Activated CD8-positive, alpha-beta memory T cell treated with anti-CD3 and anti-CD28 coated beads for 1 hour (primary cell): ENCODE data around the gene PGAP6.
A peak's percentile ranks its signal among the peaks of the same experiment; 100 is the strongest.
"Not testable (repeated sequence)": the region's sequence is repeated elsewhere in the genome, so short reads cannot be mapped to it uniquely, and the experiment has no call there.

ENCODE experiments used
- DNase-seq, 2 donors: peaks; one replicate each; pipeline ENCODE4 v3.0.0-alpha.2; 2020; ENCODE audit warnings: low read depth in 1 of 2; ENCODE audit errors: extremely low read depth in 1 of 2

PGAP6 gene

DNA sequence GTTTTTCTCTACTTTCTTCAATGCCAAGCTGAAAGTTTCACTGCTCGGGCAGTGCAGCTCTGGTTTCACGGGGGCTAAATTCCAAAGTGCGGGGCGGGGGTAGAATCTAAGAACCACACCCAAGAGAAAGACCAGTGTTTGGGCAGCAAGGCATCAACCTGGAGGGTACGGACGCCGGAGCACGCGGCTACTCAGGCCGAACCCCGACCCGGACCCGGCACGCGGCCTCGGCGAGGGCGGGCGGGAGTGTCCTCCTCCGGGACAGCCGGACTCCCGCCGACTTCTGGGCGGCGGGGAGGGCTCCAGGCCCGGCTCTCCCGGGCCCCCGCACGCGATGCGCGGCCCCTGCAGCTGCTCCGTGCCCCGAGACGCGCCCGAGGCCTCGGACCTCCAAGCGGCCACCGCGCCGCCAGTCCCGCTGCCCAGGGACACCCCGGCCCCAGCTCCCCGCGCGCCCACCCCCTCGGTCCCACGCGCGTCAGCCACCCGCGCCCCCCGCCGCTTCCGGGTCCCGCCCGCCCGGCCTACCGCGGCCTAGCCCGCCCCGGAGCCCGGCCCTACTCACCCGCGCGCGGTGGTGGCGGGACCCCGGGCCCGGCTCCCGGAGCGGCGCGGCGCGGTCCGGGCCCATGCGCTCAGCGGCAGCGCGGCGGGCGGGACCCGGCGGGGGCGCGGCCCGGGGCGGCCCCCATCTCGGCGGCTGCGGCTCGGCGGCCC lies 29.8 kb downstream of the PGAP6 start:
- DNase-seq, result peak in 1 of 2 donors; percentile 24

DNA sequence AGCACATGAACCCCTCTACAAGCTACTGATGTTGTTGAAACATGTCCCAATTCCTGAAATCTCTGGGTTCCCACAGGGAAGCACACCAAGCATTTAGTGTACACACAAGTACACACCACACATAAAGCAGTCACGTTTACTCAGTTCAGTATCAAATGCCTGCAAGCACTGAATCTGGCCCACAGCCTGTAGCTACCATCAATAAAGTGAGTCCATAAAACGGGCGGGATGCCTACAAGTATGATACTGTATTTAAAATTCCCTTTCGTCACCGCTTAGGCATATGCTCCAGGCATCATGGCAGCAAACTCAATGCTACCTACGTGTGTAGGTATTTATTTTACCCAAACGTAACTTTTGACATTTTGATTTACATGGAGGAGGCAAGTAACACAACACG lies 31.6 kb downstream of the PGAP6 start:
- no peak for DNase-seq

DNA sequence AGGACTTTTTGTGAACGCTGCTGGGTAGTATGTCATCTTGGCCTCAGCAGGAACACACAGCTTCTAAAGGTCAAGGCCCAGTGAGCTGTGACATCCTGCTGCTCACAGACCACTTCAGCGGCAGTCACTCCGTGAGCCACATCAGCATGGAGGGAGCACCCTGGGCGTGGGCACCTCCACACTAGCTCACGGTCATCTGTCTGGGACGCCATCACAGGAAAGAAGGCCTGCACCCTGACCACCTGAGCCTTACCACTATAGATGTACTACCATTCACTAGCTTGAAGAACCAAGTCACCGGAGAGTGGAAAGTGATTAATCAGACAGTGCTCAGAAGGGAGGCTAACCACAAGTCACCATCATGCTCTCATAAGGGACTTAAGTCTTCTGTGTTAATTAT lies 32.6 kb downstream of the PGAP6 start:
- DNase-seq, result no peak

DNA sequence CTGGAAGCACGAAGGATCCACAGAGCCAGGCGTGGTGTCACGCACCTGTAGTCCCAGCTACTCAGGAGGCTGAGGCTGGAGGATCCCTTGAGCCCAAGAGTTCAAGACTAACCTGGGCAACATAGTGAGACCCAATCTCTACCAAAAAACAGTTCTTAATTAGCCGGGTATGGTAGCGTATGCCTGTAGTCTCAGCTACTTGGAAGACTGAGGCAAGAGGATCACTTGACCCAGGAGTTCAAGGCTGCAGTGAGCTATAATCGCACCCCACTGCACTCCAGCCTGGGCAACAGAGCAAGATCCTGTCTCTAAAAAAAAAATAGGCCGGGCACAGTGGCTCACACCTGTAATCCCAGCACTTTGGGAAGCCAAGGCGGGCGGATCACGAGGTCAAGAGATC lies 33.3 kb downstream of the PGAP6 start:
- not testable (repeated sequence) for DNase-seq

DNA sequence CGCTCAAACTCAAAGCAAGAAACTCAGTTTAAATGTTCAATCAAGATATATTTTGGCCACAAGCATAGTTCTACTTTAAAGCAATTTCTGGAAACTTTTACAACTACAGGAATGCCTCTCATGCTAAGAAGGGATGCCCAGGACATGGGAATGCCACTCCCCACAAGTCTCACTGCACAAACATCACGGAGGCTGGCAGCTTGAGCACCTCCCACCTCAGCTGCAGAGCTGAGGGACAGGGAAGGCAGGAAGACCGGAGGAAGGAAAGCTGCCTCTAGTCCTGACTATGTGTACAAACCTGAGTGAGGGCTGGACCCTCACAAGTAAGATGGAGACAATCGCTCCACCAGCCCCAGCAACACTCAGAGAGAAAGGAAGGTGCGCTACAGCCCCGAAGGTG lies 34.6 kb downstream of the PGAP6 start:
- DNase-seq, result no peak

DNA sequence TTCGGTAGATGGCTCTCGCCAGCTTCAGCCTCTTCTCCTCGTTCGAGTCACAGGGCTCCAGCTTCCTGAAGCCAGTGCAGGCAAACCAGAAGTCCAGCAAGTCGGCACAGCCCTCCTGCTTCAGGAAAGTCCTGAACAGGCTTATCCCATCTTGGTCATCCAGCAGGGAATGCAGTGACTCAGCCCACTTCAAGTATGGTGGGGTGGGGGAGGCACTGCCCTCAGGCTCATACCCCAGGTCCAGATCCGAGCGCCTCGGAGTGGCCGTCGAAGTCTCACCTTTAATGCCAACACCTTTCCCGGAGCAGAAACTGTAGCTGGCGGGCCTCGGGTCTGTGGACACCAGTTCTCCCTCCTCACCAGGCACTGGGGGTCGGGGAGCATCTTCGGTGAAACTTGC lies 35.2 kb downstream of the PGAP6 start:
- no peak for DNase-seq

DNA sequence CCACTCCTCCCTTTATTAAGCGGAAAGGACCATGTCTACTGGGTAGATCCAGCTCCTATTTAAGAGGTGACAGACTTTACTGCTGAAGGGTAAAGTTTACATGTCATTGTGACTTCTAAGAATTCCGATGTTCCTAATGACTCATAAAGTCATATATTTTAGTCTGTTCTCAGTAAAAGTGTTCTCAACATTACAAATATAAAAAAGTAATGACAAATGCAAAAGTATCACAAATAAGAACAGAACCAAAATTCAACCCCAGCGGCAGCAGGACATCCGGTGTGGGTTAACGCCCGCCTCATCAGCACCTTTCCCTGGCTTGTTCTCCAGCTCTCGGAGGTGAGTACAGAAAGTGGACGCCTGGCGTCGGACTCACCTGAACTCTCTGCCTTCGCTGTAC lies 36.0 kb downstream of the PGAP6 start:
- no peak for DNase-seq

DNA sequence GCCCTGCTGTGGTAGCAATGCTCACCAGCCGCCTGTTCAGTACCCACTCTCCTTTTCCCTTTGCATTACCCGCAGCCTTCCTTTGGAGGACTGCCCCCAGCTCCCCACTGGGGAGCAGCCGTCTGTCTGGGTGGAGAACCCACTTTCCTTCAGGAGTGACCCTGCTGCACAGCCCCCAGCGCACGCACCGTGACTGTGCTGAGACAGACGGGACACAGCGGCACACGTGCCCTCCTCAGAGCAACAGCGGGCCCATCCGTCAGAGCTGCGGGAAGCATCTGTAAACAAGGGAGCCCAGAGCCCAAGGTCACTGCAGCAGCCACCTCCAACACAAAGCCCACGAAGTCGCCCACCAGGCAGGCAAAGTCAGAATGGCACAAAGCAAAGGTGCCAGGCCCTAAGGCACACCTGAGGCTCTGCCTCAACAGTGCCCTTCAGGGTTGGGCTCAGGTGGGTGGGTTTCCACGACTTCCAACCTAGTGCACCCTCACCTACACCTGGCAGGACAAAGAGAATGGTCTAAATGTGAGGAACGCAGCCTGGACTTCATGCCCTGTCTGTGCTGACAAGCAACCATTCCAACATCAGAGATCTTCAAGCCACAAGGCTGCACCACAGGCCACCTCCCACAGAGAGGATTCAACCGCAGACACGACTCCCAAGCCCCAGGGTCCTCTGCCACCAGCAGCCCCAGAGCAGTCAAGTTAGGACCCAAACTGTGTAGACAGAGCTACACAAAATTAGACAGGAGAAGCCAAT lies 39.1 kb downstream of the PGAP6 start:
- DNase-seq, result no peak

DNA sequence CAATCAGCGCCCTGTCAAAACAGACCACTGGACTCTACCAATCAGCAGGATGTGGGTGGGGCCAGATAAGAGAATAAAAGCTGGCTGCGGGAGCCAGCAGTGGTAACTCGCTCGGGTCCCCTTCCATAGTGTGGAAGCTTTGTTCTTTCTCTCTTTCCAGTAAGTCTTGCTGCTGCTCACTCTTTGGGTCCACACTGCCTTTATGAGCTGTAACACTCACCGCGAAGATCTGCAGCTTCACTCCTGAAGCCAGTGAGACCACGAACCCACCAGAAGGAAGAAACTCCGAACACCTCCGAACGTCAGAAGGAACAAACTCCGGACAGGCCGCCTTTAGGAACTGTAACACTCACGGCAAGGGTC lies 39.8 kb downstream of the PGAP6 start:
- not testable (repeated sequence) for DNase-seq

DNA sequence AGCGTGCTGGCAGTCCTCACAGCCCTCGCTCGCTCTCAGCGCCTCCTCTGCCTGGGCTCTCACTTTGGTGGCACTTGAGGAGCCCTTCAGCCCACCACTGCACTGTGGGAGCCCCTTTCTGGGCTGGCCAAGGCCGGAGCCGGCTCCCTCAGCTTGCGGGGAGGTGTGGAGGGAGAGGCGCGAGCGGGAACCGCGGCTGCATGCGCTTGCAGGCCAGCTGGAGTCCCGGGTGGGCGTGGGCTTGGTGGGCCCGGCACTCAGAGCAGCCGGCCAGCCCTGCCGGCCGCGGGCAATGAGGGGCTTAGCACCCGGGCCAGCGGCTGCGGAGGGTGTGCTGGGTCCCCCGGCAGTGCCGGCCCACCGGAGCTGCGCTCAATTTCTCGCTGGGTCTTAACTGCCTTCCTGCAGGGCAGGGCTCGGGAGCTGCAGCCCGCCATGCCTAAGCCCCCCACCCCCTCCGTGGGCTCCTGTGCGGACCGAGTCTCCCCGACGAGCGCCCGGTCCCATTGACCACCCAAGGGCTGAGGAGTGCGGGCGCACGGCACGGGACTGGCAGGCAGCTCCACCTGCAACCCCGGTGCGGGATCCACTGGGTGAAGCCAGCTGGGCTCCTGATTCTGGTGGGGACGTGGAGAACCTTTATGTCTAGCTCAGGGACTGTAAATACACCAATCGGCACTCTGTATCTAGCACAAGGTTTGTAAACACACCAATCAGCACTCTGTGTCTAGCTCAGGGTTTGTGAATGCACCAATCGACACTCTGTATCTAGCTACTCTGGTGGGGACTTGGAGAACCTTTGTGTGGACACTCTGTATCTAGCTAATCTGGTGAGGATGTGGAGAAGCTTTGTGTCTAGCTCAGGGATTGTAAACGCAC lies 40.4 kb downstream of the PGAP6 start:
- not testable (repeated sequence) for DNase-seq

DNA sequence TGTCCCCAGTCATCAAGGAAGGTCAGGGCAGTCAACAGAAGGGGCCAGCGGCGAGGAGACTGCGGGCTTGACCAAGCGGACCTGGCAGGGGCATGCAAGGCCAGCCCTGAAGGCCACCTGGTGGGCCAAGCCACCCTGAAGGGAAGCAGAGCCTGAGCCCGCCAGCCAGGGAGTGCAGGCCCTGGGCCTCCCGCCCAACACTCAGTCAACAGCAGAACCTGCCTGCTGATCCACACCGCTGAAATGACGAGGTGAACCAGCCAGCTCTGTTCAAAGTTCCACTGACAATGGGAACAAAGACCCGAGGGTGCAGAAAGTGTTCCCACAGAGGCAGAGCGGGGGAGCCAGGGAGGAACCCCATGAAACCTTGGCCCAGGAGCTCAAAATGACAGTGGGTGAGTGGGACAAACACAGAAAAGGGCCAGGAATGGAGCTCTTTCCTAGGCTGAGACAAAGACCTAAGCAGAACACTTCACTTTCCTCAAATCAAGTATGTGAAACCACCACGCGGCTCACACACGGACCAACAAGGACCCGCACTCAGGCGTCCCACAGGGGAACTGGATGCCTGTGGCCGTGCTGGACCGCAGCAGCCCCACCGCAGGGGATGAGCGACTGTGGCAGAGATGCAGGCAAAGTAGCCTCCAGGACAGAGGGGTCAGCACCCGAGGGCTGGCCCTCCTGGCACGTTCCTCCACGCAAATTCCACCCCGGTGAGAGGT lies 41.2 kb downstream of the PGAP6 start:
- no peak for DNase-seq

DNA sequence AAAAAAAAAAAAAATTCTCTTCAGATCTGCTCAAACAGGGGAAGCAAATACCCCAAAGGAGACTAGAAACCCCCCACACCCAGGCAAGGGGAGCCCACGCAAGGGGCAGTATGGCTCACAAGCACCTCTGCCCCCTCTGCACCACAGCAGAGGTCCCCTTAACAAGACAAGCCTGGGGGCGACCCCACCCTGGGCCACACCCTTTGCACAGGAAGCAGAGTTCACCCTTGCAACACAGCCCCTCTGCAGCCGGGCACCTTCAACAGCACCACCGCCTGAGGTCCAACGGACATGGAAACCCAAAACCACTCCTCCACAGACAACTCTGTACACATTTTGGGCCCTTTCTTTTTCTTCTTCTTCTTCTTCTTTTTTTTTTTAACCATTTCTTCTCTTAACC lies 42.1 kb downstream of the PGAP6 start:
- DNase-seq, result no peak

DNA sequence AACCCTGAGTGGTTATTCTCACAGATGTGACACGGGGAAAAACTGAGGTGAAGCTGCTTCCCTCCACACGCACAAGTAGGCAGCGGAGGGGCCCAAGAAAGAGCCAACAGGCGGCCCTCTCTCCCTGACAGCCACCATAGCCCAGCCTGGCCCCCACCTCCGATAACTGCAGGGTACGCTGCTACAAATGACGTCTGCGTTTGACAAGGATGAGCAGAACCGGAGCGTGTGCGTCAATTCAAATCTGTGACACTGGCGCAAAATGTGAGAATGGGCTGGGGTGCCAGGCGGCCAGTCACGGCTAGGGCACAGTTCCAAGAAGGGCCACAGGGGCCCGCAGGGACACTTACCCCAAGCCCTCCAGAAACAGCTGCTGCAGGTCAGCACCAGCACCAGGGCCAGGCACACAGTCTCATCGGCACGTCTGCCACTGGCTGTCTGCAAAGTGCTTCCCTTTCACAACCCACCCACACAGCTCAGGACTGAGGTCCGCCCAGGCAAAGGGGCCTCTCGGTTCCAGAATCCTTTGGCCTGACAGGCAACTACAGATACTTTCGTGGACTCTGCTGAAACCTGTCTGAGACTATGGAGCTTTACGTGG lies 43.7 kb downstream of the PGAP6 start:
- no peak for DNase-seq

DNA sequence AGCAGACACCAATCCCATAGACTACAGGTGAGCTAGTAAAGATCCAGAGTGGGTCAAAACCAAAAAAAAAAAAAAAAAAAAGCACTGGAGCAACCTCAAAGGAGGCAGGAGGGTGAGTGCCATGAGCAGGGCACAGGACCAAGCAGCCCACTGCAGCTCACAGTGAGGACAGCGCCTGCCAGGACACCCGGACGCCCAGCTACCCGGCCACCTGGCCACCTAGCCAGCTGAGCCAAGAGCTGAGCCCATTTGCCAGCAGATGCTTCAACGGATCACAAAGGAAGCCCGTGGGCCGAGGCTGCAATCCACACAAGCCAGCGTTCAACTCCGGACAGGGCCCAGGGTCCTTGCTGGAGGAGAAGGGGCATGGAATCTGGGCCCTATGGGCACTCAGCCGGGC lies 44.3 kb downstream of the PGAP6 start:
- DNase-seq, result no peak

DNA sequence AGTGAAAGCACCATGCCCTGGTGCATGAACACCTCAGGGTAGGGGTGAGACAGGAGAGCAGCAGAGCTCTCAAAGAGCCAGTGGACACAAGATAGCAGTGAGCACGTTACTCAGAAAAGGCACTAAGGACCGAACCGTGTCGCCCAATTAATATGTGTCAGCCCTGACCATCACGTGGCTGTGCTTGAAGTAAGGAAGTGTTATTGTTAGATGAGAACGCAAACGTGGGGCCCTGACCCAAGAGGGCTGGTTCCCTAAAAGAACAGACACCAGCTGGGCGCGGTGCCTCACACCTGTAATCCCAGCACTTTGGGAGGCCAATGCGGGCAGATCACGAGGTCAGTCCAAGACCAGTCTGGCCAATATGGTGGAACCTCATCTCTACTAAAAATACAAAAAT lies 45.5 kb downstream of the PGAP6 start:
- DNase-seq, result no peak

DNA sequence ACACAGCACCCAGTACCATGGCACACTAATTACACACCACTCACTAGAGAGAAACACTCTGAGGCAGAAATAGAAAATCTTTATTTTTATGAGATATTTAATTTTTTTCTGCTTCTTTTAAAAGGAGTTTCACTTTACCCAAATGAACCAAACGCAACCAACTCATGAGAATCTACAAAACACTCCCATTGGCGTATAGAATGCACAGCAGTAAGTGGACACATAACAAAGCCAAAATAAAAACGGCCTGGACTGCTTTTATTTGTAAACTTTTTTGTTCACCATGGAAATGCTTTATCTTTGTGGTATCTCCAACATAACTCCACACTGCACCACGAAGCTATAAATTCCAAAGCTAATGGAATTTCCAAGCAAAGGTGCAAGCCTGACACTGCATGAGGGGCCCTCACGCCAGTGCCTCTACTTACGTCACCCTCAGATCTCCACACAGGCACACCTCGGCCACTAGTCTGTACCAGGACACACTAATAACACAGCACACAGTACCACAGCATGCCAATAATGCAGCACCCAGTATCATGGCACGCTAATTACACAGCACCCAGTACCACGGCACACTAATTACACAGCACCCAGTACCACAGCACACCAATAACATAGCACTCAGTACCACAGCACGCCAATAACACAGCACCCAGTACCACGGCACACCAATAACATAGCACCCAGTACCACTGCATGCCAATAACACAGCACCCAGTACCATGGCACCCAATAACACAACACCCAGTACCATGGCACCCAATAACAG lies 46.7 kb downstream of the PGAP6 start:
- DNase-seq, result not testable (repeated sequence)

DNA sequence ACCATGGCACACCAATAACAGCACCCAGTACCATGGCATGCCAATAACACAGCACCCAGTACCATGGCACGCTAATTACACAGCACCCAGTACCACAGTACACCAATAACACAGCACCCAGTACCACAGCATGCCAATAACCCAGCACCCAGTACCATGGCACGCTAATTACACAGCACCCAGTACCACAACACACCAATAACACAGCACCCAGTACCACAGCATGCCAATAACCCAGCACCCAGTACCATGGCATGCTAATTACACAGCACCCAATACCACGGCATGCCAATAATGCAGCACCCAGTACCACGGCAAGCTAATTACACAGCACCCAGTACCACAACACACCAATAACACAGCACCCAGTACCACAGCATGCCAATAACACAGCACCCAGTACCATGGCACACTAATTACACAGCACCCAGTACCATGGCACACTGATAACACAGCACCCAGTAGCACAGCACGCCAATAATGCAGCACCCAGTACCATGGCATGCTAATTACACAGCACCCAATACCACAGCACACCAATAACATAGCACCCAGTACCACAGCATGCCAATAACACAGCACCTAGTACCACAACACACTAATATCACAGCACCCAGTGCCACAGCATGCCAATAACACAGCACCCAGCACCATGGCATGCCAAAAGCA lies 47.5 kb downstream of the PGAP6 start:
- not testable (repeated sequence) for DNase-seq

DNA sequence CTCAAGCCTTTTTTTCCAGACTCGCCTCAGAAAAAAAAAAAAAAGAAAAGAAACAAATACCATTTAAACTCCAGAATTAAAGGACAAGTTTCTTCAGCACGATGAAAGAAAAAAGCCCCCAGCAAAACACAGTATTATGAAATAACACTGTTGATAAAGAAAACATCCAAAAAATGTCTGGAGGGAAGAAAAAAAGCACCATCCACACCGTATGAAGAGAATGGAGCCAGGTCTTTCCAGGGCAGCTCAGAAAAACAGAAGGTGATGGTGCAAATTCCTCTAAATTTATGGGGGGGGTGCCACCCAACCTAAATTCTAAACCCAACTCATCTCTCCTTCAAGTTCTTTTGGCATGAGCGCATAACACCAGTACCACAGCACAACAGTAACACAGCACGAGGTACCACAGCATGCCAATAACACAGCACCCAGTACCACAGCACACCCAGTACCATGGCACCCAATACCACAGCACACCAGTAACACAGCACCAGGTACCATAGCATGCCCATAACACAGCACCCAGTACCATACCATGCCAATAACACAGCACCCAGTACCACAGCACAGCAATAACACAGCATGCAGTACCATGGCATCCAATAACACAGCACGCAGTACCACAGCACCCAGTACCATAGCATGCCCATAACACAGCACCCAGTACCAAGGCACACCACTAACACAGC lies 48.2 kb downstream of the PGAP6 start:
- DNase-seq, result no peak
